Hypothalamus (tissue), 51 donors: Measurements from ENCODE around the gene GMDS.

Source experiments
- DNase-seq, 51 donors: peaks; one replicate each; lab custom pipeline; 2025; lab: John Stamatoyannopoulos, UW

Gene GMDS

DNA sequence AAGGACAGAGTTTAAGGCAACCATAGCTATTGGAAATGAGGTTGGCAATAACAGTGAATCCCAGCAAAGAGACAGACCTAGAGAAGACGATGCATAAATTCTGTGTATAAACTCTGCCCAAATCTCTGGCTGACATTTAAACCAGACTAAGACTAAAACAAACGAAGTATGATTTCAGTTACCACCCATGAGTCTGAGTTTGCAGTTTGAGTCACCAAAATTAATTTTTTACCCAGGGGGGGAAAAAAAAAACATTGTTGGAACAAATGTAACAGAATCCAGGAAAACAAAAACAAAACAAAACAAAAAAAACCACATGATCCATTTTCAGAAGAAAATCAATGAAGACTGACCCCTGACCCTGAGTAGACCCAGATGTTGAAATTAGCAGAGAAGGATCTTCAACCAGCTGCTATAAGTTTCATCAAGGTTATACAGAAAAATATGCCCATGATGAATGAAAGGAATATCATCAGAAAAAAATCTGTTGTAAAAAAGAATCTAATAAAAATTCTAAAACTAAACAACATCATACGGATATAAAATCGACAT lies 190.8 kb downstream of the GMDS start:
- no peak for DNase-seq

DNA sequence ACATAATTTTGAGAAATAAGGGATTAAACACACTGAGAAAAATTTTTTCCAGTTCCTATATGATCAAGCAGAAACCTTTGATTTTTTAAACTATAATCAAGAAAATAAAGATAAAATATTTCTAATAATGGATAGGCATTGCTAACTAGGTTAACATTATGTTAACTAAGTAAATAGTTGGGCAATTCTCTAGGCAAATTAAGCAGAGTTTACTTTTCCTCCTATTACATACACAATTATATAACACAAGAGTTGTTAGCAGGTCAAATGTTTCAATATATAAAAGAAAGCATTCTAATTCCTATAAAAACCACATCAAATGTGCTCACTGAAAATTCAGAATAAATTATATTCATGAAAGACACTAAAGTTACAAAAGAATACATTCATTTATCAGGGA lies 191.7 kb downstream of the GMDS start:
- no peak for DNase-seq

DNA sequence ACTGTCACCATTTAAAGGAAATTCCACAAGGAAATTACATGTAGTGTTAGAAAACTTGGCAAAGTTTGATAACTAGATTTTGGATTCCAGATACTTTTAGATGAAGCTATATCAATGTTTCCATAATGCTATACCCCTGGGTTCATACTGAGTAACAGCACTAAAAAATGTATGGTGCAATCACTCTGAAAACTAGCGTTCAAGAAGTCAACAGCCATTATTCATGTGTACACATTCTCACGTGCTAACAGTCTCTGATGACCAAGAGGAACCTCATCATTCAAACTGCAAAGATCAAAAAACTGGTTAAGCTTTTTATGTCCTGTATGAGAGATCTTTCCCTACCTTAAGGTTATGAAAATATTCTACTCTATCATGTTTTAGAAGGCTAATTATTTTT lies 197.6 kb downstream of the GMDS start:
- no peak for DNase-seq

DNA sequence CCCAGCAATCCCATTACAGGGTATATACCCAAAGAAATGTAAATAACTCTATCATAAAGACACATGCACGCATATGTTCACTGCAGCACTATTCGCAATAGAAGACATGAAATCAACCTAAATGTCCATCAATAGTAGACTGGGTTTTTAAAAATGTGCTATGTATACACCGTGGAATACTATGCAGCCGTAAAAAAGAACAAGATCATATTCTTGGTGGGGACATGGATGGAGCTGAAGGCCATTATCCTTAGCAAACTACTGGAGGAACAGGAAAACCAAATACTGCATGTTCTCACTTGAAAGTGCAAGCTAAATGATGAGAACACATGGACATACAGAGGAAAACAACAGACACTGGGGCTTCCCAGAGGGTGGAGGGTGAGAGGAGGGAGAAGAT lies 201.2 kb downstream of the GMDS start:
- DNase-seq, result no peak

DNA sequence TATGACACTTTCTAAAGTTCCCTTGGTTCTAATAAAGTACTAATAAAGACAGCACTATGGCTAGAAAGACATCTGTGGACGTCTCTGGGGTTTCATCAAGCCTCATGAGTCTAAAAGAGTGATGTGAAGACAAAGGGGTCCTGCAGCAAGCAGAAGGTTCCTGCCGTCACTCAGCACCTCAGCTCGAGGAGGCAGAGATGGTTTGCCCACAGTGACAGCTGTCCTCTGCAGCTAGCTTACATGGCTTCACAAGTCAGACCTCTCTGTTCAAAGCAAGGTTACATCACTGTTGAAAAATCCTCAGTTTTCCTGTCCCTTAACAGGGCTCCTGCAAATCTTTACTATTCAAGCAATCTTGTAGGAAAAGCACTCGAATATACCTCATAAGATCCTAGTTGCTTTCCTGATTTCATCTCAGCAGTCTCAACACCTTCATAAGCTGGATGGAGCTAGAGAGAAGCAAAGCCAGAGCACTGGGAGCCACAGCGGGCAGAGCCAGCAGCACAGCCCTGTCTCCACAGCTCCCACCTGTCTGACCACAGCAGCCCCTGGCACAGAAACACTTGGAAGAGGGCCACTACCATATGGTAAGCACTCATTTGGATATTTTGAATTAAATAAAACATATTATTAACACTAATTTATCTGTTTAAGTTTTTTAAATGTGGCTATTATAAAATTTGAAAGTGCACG lies 202.3 kb downstream of the GMDS start:
- no peak for DNase-seq

DNA sequence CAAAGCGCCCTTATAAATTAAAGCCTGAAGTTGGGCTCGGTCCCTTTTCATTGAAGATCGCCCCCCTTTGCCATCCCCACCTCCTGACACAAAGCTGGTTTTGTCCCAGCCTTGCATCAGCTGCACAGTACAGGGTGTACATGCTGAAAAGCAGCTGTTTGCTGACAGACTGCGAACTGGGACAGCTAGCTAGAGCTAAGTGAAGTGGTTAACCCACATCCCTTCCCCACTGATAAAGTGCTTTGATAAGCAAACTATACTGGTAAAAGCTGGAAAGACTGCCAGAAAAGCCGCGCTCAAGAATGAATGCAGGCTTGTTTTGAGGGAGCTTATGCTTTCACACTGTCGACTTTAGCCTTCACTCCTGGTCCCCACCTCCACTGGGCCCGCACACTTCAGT lies 207.3 kb downstream of the GMDS start:
- no peak for DNase-seq

DNA sequence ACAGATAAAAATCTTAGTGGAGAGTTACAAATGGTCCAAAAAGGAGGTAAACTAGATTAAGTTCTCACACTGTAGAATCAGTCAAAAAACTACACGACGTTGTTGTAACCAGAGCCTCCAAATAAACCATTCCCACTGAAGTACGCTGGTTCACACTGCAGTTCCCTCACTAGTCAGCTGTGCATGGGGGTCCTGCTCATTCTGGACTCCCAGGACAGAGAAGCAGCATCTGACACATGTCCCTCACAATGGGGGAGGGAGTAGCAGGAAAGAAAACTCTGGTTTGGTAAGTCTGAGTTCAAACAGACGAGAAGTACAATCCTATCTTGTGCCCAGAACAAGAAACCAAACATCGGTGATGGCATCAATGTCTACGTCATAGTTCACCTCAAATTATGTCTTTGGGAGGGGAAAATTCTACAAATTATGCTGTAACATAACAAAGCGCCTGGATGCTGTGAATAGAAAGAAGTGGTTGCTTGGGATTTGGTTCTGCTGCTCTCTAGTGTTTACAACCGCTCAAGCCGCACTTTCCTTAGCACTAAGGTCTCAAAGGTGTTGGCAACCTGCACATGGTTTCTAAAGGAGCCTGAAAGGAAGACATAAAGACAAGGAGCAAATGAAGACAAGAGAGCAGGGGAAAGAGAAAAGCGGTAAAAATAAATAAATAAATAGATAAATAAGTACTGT lies 208.0 kb downstream of the GMDS start:
- no peak for DNase-seq

DNA sequence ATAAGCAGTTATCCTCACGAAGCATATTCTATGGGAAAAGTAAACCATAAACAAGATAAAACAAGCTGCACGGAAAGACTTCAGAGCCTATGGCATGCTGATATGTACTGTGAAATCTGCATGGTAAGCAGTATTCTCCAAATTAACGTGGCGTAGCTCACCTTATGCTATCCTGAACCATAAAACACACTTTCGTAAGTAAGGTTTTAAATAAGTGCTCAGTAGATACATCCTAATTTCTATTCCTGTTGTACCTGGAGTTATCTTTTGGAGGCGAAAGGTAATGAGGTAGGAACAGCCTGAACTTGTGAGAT lies 208.7 kb downstream of the GMDS start:
- DNase-seq, result no peak

DNA sequence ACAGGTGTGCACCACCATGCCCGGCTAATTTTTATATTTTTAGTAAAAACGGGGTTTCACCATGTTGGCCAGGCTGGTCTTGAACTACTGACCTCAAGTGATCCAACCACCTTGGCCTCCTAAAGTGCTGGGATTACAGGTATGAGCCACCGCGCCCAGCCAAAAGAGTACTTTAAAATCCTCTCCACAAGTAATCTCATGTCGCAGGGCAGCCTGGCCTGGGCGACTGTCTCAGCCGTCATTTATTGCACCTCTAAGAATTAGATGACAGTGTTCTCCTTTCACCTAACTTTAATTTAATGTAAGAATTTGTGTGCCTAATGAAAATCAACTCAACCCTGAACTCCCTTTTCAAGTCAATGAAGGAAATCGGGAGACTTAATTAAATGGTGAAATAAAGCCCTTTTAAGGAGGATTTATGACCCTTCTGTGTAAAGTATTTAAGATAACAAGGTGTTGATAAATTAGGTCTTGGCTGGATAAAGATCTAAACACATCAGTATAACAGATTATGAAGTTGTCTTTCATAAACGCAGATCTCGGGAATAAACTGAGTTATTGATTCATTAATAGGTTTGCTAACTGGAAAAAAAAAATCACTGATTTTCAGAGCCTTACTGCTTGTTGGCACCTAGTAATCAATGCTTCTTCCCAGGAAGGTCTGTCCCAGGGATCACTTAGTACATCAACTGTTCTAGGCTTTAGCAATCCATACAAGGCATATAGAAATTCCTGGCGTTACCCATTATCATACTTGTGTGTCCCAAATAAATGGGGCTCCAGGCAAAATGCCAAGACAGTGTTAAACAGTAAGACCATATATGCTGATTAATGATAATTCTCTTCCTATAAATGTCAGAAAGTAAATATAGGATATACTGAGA lies 209.3 kb downstream of the GMDS start:
- no peak for DNase-seq

DNA sequence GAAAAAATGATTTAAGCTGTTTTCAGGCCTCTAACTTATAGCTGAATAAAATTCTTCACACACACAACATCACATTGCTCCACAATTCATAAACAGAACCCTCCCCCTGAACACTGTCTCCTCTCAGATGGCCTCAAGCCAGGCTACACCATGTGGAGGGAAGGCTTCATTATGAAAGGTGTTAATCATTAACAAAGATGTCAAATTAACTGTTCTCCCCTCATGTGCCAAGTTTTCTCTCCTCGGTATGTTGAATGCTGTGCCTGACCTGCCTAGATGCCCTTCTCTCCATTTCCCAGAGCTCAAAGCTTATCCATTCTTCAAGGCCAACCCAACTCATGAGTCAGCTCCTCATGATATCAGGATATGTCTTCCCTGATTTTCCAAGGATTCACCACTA lies 210.4 kb downstream of the GMDS start:
- DNase-seq, result no peak

DNA sequence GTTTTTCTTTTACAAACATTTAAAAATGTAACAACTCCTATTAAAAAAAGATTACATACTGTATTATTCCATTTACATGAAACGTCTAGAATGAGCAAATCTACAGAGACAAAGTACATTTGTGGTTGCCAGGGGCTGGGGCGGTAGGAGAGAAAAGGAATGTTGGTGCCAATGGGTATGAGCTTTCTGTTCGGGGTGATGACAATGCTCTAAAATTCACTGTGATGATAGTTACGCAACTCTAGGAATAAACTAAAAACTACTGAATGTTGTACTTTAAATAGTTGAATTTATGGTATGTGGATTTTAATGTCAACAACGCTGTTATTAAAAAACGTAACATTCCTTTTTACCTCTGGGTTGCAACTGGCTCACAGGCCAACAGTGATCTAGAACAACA lies 211.1 kb downstream of the GMDS start:
- DNase-seq, result no peak

DNA sequence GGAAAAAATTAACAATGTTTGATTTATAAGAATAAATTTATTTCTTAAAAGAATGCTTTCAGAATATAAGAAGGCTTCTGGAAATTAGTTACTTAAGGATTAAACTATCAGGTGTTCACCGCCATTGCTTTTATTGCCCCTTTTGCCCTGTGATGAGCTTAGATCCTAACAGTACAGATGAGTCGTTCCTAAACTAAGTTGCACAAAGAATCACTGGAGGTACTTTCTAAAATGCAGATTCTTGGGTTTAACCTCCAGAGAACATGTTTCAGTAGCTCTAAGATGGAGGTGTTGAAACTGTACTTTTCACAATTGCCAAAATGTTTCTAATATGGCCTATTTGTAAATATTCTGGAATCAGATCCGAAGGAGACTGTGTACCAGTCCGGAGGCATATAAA lies 211.9 kb downstream of the GMDS start:
- DNase-seq, result no peak

DNA sequence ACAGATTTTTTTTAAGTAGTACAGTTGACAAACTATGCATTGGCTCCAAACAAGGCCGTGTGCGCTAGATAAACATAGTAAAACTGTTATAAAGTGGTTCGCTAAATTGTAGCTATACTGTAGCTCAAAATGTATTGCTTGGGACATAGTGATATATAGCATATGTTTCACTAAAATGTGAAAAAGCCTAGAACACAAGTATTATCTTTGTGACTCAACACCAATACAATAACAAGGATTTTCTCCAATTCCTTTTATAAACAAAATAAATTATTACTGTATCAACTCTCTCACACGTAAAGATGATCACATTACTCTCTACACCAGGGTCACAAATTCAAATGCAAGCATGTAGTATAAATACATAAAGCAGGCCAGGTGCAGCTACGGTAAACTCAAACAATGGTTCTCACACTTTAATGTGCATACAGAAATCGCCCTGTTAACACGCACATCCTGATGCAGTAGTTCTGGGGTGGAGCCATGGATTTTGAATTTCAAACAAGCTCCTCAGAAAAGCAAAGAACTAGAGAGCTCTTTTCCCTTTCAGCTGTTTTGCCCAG lies 214.6 kb downstream of the GMDS start:
- no peak for DNase-seq

DNA sequence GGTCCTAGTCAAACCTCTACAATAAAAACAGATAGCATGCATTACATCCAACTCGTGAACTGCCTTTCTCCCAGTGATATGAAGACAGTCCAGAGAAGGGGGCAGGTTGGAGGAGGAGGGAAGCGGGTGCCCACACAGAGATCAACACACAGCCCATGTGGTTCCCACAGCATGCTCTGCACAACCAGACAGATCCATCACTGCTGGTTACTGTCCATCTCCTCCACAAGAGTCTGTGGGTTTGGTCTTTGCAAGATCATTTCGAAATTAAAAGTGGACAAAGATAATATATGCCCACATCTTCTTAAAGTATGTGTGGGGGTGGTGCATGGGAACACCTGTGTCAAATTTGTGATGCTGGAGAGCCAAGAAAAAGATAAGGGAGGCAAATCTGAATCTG lies 215.5 kb downstream of the GMDS start:
- no peak for DNase-seq

DNA sequence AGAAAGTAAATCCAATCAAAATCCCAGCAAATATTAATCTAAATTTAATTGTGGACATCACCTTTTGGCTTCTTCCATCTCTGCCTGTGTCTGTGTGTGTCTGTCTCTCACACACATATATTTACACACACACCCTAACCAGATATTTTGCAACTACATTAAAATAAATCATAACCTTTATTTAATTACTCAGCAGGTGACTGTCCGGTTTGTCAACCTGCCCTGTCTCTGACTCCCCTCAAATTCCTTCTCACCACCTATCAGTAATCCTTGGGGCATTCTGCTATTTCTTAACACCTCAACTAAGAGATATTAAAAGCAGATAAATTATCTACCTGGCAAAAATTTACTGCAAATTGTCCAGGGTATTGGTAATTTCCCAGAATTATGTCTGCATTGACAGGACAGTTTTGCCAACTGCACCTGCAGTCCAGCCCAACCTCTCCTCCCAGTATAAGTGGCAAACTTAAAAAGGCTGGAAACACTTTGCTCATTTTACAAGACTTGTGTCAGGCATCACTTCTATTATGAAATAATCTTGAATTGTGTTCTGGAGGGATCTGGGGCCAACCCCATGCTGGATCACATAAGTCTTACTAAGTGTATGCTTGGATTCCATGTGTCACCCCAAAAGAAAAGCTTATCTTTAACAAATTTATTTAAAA lies 216.1 kb downstream of the GMDS start:
- DNase-seq, result no peak

DNA sequence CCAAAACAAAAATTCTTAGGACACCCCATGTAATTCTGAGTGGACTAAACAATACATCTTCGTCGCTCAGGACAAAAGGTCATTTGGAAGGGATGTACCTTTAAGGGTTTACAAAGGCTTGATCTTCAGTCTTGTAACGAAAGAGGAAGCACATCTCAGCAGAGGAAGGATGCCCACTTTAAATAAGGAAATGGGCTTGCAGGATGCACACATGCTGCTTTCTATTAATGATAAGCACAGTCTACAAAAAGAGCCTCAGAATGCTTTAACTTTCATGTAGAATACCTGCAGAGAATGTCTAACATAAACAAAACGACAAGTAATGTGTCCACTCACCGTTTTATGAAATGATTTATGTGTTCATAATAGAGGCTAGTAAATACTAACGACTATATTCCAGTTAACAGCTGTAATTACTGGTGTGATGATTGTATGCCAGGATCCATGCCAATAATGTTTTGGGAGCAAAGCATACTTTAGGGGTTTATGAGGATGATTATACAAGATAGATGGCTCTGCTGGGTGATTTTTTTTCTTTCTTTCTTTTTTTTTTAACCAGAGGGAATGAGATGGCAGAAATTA lies 216.9 kb downstream of the GMDS start:
- no peak for DNase-seq

DNA sequence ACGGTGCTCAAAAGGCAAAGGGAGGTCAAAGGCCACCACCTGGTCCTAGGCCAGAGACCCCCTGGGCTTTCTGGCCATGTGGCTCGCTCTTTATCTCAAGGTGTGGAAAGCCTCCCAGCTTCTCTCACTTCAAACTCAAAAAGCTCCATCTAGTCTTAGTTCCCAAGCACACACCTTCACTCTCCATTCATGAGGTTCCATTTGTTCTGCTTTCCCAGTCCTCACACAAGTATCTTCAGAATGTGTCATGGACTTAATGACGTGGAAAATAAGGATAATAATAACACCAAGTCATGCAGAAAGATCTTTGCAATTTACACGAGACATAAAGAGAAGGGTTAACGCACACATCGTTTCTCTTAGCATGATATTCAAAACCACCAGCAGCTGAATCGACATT lies 219.3 kb downstream of the GMDS start:
- no peak for DNase-seq

DNA sequence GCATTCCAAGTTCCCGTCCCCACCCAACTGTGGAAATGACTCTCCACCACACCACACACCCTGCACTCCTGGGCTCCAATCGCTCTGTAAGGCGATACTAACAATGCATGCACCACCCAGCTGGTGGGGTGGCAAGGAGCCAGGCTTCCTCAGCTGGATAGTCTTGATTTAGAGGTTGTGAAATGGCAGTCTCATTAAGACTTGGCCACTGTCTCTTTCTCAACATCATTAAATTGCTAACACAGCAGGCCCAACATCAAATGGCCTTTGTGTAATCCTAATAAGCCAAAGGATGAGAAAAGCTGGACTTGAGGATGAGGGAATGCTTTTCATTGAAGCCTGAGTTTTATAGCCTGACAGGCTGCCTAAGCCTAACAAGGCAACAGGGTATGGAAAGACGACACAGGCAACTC lies 223.7 kb downstream of the GMDS start:
- peak in 19 of 51 donors; percentile 2 to 34 (median 8) for DNase-seq

DNA sequence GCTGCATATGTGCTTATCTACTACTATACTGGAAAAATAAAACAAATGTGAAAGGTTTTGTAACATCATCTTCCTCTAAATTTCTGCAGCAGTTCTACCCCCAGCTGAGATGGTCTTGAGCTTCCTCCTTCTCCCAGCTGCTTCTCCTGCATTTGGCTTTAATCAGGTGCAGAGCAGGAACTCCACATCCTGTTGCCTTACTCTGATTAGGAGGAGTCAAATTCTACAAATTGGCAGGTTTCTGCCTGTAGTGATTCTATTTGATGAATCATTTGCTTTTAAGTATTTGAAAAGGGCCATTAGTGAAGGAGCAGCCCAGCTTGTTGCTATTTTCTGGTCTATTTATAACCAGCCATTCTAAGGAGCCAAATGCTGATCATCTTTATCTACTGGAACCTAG lies 224.5 kb downstream of the GMDS start:
- no peak for DNase-seq

DNA sequence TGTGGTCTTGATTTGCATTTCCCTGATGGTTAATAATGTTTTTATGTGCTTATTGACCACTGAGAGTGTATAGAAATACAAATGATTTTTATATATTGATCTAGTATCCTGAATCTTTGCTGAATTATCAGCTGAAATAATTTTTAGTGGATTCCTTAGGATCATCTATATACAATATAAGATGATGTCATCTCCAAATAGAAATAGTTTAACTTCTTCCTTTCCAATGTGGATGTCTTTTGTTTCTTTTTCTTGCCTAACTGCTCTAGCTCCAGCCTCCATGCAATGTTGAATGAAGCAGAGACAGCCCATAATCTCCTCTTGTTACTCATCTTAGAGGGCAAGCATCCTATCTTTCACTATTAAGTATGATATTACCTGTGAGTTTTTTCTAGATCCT lies 226.4 kb downstream of the GMDS start:
- no peak for DNase-seq
